ENCODE data around the gene CA9. TPM values are rescaled to one million over a fixed set of nuclear protein-coding genes. Genes with fewer than 3 reads are reported as not detected.

Gene CA9
- total RNA-seq, 1 donor from 2014 or later, result 3.2 TPM

- no peak for FAIRE-seq
- DNase-seq (ENCODE audit: low read depth), result no peak
- Histone ChIP-seq H3K27me3 (ENCODE audit: control insufficient read depth, insufficient read depth, low read length) (no peaks in the 10 kb centered on the region), H3K4me3 (ENCODE audit: low read depth, low read length) (no peak overlapping the region), H3K36me3 (ENCODE audit: control insufficient read depth, insufficient read depth, low read length) (peaks cover 62% of the 10 kb centered on the region)
- TF ChIP-seq CTCF (IDR thresholded peaks at IDR 0.05; ENCODE audit: insufficient read depth, low read length, severe bottlenecking), result no peak
These were observed 31.6 kb downstream of the CA9 start for GRCh38 chr9:35705372-35705771.

- no peak for FAIRE-seq
- H3K4me3 ChIP-seq (ENCODE audit: low read depth, low read length), result no peak overlapping the region
- no peak for DNase-seq (ENCODE audit: low read depth)
- TF ChIP-seq CTCF (IDR thresholded peaks at IDR 0.05; ENCODE audit: insufficient read depth, low read length, severe bottlenecking), result no peak
- H3K36me3 ChIP-seq (ENCODE audit: control insufficient read depth, insufficient read depth, low read length), result peaks cover 64% of the 10 kb centered on the region
- no peaks in the 10 kb centered on the region for H3K27me3 ChIP-seq (ENCODE audit: control insufficient read depth, insufficient read depth, low read length)
These were observed 32.2 kb downstream of the CA9 start for GRCh38 chr9:35705836-35706430.

DNA sequence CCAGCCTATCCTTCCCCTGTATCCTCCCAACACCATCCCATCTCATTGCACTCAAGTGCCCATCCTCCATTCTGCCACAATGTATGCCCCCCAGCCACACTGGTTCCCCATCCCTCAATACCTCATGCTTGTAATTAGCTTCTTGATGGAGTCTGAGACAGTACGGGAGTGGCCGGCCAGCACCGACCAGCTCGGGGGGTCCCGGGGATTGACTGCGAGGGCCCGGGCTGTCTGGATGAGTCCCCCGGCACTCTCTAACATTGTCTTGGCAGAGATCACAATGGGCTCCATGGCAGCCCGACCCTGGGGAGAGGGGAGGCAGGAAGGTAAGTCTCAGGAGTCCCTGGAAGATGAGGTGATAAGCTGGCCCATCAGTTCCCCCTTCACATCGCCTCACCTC is 33.2 kb downstream of the CA9 start:
- no peak for TF ChIP-seq CTCF (IDR thresholded peaks at IDR 0.05; ENCODE audit: insufficient read depth, low read length, severe bottlenecking)
- Histone ChIP-seq H3K36me3 (ENCODE audit: control insufficient read depth, insufficient read depth, low read length) (peaks cover 64% of the 10 kb centered on the region), H3K4me3 (ENCODE audit: low read depth, low read length) (no peak overlapping the region), H3K27me3 (ENCODE audit: control insufficient read depth, insufficient read depth, low read length) (no peaks in the 10 kb centered on the region)
- DNase-seq (ENCODE audit: low read depth), result no peak
- no peak for FAIRE-seq

- H3K4me3 ChIP-seq (ENCODE audit: low read depth, low read length), result no peak overlapping the region
- FAIRE-seq, result peak; percentile 91
- H3K36me3 ChIP-seq (ENCODE audit: control insufficient read depth, insufficient read depth, low read length), result peaks cover 67% of the 10 kb centered on the region
- DNase-seq (ENCODE audit: low read depth), result no peak
- no peak for TF ChIP-seq CTCF (IDR thresholded peaks at IDR 0.05; ENCODE audit: insufficient read depth, low read length, severe bottlenecking)
- no peaks in the 10 kb centered on the region for H3K27me3 ChIP-seq (ENCODE audit: control insufficient read depth, insufficient read depth, low read length)
These were observed 34.4 kb downstream of the CA9 start for GRCh38 chr9:35708146-35708545.

DNA sequence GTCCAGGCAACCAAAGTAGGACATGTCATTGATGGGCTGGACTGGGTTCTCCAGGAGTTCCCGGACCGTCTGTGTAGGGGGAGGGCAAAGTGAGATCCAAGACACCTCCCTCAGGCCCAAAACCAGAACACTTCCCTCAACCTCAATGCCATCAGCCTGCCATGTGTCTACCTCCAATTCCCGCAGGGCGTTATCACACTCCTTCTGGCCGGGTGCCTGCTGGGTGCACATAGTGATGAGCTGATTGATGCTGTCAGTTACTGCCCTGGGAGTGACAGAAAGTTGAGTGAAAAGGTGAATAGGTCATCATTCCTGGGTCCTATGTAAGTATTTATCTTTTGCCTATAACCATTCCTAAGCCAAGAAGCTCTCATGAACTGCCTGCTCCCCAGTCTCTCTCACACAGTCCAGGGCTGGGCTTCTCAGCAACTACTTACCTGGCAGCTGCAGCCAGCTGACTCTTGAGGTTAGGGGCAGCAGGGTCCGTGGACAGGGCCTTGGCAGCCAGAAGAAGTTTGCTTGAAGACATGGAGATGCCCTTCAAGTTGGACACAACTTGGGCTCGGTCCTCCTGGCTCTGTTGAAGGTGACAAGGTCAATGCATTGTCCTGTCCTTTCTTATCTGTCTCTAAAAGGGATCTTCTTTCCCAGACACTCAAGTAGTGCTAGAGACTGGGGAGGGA is 37.2 kb downstream of the CA9 start:
- TF ChIP-seq CTCF (IDR thresholded peaks at IDR 0.05; ENCODE audit: insufficient read depth, low read length, severe bottlenecking), result no peak
- no peak overlapping the region for H3K4me3 ChIP-seq (ENCODE audit: low read depth, low read length)
- peaks cover 62% of the 10 kb centered on the region for H3K36me3 ChIP-seq (ENCODE audit: control insufficient read depth, insufficient read depth, low read length)
- DNase-seq (ENCODE audit: low read depth), result no peak
- H3K27me3 ChIP-seq (ENCODE audit: control insufficient read depth, insufficient read depth, low read length), result no peaks in the 10 kb centered on the region
- peak; percentile 62 for FAIRE-seq

All from bronchial epithelial cell (primary cell).